ENCODE results near the gene EFNB3. TPM values are rescaled to one million over a fixed set of nuclear protein-coding genes. Genes with fewer than 3 reads are reported as not detected.

EFNB3 gene
- total and polyA plus RNA-seq, 8 donors = 0.29 to 2.9 (median 1.3) TPM; not detected in 2

DNA sequence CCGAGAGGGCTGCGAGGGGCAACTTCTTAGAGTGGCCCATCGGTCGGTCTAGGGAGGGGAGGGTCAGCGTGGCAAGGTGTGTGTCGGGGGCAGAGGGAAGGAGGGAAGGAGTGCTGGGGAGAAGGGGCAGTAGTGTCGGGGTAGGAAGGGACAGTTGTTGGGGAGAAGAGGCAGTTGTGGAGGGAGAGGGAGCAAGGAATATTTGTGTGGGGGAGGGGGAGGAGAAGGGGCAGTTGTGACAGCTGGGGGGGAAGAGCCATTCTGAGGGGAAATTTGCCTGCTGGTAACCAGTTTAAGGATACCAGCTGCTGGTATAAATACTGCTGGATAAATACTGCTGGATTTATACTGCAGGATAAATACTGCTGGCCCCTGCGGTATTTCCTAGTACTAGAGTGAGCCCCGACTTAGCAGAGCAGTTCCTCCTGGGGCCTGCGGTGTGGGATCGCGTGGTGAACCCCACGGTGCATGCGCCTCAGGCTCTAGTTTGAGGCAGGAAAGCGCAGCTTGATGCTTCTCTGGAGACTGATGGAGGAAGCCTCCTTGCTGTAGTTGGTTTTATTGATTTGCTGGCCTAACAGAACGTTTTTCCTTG lies 12.9 kb downstream of the EFNB3 start:
- 2 to 10% (median 5%) methylated on average over 16 of the region's 16 CpGs for WGBS, 5 donors
- Histone ChIP-seq H3K36me3 (no peaks in the 10 kb centered on the region), H3K9me3 (no peaks in the 10 kb centered on the region), H3K4me1 (peaks cover 17 to 25% (median 23%) of the 10 kb centered on the region in 4 donors), H3K4me3 (peak overlapping the region; percentile 52 to 69 (median 58)), H3K27ac (peak overlapping the region in 3 of 5 donors; percentile 60 to 71 (median 69)), H3K27me3 (peaks cover 0 to 85% (median 28%) of the 10 kb centered on the region in 3 donors)
- TF ChIP-seq POLR2AphosphoS5 (IDR thresholded peaks at IDR 0.05) = no peak
- no peak for TF ChIP-seq POLR2A (IDR thresholded peaks at IDR 0.05)
- no peak for TF ChIP-seq EP300 (IDR thresholded peaks at IDR 0.05)
- TF ChIP-seq, protein P1, sequence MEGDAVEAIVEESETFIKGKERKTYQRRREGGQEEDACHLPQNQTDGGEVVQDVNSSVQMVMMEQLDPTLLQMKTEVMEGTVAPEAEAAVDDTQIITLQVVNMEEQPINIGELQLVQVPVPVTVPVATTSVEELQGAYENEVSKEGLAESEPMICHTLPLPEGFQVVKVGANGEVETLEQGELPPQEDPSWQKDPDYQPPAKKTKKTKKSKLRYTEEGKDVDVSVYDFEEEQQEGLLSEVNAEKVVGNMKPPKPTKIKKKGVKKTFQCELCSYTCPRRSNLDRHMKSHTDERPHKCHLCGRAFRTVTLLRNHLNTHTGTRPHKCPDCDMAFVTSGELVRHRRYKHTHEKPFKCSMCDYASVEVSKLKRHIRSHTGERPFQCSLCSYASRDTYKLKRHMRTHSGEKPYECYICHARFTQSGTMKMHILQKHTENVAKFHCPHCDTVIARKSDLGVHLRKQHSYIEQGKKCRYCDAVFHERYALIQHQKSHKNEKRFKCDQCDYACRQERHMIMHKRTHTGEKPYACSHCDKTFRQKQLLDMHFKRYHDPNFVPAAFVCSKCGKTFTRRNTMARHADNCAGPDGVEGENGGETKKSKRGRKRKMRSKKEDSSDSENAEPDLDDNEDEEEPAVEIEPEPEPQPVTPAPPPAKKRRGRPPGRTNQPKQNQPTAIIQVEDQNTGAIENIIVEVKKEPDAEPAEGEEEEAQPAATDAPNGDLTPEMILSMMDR (IDR thresholded peaks at IDR 0.05) = no peak
- DNase-seq = peak in 1 of 2 donors; percentile 54
- intact Hi-C loops (cut with DNase I; ENCODE audit: low total_unique reads) = no loop called here

DNA sequence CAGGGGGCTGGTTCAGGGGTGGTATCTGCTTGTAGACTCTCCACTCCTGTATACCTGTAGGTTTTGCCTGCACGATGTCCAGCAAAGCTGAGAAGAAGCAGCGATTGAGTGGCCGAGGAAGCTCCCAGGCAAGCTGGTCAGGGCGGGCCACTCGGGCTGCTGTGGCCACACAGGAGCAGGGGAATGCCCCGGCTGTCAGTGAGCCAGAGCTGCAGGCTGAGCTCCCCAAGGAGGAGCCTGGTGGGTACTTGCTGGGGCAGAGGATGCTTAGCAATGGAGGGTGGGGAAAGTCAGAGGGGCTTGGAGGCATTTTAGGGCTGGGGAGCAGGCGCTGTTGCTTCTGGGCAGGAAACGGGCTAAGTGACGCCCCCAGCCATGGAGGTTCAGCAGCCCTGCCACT lies 14.7 kb downstream of the EFNB3 start:
- H3K4me1 ChIP-seq = peaks cover 17 to 25% (median 23%) of the 10 kb centered on the region in 4 donors
- H3K36me3 ChIP-seq = no peaks in the 10 kb centered on the region
- H3K9me3 ChIP-seq = no peaks in the 10 kb centered on the region
- WGBS, 5 donors = 63 to 75% (median 69%) methylated on average over 8 to 9 of the region's 9 CpGs
- no peak overlapping the region for H3K27ac ChIP-seq
- peaks cover 0 to 82% (median 24%) of the 10 kb centered on the region in 3 donors for H3K27me3 ChIP-seq
- intact Hi-C loops (cut with DNase I; ENCODE audit: low total_unique reads) = no loop called here
- TF ChIP-seq POLR2AphosphoS5 (IDR thresholded peaks at IDR 0.05) (no peak), EP300 (IDR thresholded peaks at IDR 0.05) (no peak), POLR2A (IDR thresholded peaks at IDR 0.05) (no peak)
- TF ChIP-seq, protein P1 (IDR thresholded peaks at IDR 0.05) = no peak
- no peak for DNase-seq
- no peak overlapping the region for H3K4me3 ChIP-seq

DNA sequence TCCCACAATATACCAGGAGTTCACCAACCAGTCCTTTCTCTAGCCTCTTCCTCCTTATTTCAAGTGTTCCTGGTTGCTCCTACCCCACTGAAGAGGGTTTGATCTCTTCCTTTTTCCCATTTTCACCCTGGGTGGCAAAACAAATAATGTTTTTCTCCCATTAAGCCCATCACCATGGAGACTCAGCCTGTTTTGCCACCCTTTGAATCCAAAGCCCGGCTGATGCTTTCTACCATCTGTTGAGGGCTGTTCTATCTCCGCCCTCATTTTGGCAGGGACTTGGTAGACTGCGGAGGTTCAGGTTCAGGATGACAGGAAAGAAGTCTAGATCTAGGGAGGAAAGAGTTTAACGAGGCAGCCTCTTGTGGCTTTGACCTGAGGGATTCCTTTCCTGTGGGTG lies 15.1 kb downstream of the EFNB3 start:
- H3K4me1 ChIP-seq = peaks cover 17 to 25% (median 23%) of the 10 kb centered on the region in 4 donors
- intact Hi-C loops (cut with DNase I; ENCODE audit: low total_unique reads) = no loop called here
- H3K4me3 ChIP-seq = no peak overlapping the region
- TF ChIP-seq POLR2A (IDR thresholded peaks at IDR 0.05) = no peak
- TF ChIP-seq POLR2AphosphoS5 (IDR thresholded peaks at IDR 0.05) = no peak
- TF ChIP-seq EP300 (IDR thresholded peaks at IDR 0.05) = no peak
- TF ChIP-seq, protein P1 (IDR thresholded peaks at IDR 0.05) = no peak
- peaks cover 0 to 82% (median 24%) of the 10 kb centered on the region in 3 donors for H3K27me3 ChIP-seq
- H3K27ac ChIP-seq = no peak overlapping the region
- H3K9me3 ChIP-seq = no peaks in the 10 kb centered on the region
- no peak for DNase-seq
- no peaks in the 10 kb centered on the region for H3K36me3 ChIP-seq
- WGBS, 5 donors = 49 to 52% (median 49%) methylated on average over 4 of the region's 4 CpGs

DNA sequence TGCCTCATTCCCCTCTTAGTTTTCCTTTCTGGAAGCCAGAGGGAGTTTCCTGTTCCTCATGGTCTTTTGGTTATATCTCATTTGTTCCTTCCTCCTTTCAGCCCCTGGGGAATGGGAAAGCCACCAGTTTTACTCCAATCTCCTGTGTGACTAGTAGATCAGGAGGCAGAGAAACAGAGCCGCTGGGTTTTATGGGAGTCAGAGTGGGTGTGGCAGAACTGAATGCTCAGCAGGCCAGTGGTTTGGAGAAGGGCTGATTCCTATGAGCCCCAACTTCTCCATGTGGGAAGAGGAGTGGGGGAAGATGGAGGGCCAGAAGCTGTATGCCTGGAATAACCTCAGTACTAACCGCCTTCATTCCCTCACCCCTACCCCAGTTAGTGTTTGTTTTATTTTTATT lies 16.6 kb downstream of the EFNB3 start:
- intact Hi-C loops (cut with DNase I; ENCODE audit: low total_unique reads) = no loop called here
- H3K27me3 ChIP-seq = peaks cover 0 to 80% (median 16%) of the 10 kb centered on the region in 3 donors
- H3K27ac ChIP-seq = no peak overlapping the region
- H3K4me3 ChIP-seq = no peak overlapping the region
- 60 to 83% (median 66%) methylated on average over 2 of the region's 2 CpGs for WGBS, 5 donors
- TF ChIP-seq, protein P1 (IDR thresholded peaks at IDR 0.05) = no peak
- TF ChIP-seq POLR2A (IDR thresholded peaks at IDR 0.05) = no peak
- no peak for TF ChIP-seq EP300 (IDR thresholded peaks at IDR 0.05)
- no peak for TF ChIP-seq POLR2AphosphoS5 (IDR thresholded peaks at IDR 0.05)
- no peaks in the 10 kb centered on the region for H3K9me3 ChIP-seq
- H3K36me3 ChIP-seq = no peaks in the 10 kb centered on the region
- no peak for DNase-seq
- H3K4me1 ChIP-seq = peaks cover 12 to 19% (median 16%) of the 10 kb centered on the region in 4 donors

Measured in stomach (tissue), 9 donors.